HFFc6 (cell line): ENCODE measurements around the gene RPL7L1. TPM values are rescaled to one million over a fixed set of nuclear protein-coding genes. Genes with fewer than 3 reads are reported as not detected.
A peak's percentile ranks its signal among the peaks of the same experiment; 100 is the strongest.

Experiments
- DNase-seq: peaks from one replicate; pipeline ENCODE4 v3.0.0-alpha.2; 2018
- H3K27ac Mint-ChIP-seq: 2 replicates; pipeline ENCODE4 v1.8.0; 2020; ENCODE audit warnings: mild to moderate bottlenecking, mixed read lengths
- H3K27me3 Mint-ChIP-seq: 2 replicates; pipeline ENCODE4 v1.8.0; 2021; ENCODE audit warnings: mild to moderate bottlenecking, moderate library complexity, mixed read lengths; ENCODE audit not compliant: insufficient read depth
- H3K36me3 Mint-ChIP-seq: 2 replicates; pipeline ENCODE4 v1.8.0; 2021; ENCODE audit warnings: low read depth, mixed read lengths
- H3K4me1 Mint-ChIP-seq: 2 replicates; pipeline ENCODE4 v1.8.0; 2020; ENCODE audit warnings: low read depth, mixed read lengths
- H3K4me3 Mint-ChIP-seq: 2 replicates; pipeline ENCODE4 v1.8.0; 2020; ENCODE audit warnings: mild to moderate bottlenecking, moderate library complexity, mixed read lengths
- H3K9me3 Mint-ChIP-seq: 2 replicates; pipeline ENCODE4 v1.8.0; 2020; ENCODE audit warnings: mild to moderate bottlenecking, mixed read lengths
- total RNA-seq, 6 experiments: library from RNA; stranded (reverse); fragmentation: NEBNext Ultra II Directional; extraction: Animal tissue kit (Norgen Biotek cat#: 25700); gene quantifications; 2 replicates in 1 of 6; 3 replicates in 5 of 6; pipeline ENCODE4 v1.2.3, GENCODE V29; 2021
- TF ChIP-seq, protein P1 (sequence below): fragments of 200-600 bp; sonication (generic); IDR thresholded peaks from 2 replicates; pipeline ENCODE4 v1.5.0; 2021; ENCODE audit warnings: antibody characterized with exemption, mild to moderate bottlenecking

The RPL7L1 gene
- total RNA-seq, 6 experiments from 2014 or later, result 94.6 to 110 (median 105) TPM

DNA sequence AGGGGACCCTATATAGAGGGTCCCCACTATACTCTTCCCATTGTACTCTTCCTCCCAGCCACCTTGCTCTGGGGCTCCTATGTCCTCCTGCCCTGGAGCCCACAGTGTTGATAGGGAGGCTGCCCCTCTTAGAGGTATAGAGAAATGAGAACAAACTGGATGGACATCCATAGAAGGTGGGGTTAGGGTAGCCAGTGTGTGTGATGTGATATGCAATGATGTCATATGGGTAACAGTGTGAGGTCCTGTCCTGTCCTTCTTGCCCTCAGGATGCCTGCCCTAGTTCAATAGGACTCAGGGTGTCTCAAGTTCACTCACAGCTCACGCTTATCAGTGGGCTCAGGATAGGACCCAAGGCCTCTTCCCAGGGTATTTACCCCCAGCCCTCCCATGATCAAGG is 36.9 kb downstream of the RPL7L1 start:
- H3K9me3 Mint-ChIP-seq, result no peaks in the 10 kb centered on the region
- H3K4me3 Mint-ChIP-seq, result no peak overlapping the region
- peaks cover 8% of the 10 kb centered on the region for H3K4me1 Mint-ChIP-seq
- TF ChIP-seq, protein P1, sequence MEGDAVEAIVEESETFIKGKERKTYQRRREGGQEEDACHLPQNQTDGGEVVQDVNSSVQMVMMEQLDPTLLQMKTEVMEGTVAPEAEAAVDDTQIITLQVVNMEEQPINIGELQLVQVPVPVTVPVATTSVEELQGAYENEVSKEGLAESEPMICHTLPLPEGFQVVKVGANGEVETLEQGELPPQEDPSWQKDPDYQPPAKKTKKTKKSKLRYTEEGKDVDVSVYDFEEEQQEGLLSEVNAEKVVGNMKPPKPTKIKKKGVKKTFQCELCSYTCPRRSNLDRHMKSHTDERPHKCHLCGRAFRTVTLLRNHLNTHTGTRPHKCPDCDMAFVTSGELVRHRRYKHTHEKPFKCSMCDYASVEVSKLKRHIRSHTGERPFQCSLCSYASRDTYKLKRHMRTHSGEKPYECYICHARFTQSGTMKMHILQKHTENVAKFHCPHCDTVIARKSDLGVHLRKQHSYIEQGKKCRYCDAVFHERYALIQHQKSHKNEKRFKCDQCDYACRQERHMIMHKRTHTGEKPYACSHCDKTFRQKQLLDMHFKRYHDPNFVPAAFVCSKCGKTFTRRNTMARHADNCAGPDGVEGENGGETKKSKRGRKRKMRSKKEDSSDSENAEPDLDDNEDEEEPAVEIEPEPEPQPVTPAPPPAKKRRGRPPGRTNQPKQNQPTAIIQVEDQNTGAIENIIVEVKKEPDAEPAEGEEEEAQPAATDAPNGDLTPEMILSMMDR, result no peak
- no peaks in the 10 kb centered on the region for H3K36me3 Mint-ChIP-seq
- no peak for DNase-seq
- H3K27ac Mint-ChIP-seq, result no peak overlapping the region
- H3K27me3 Mint-ChIP-seq, result no peaks in the 10 kb centered on the region

DNA sequence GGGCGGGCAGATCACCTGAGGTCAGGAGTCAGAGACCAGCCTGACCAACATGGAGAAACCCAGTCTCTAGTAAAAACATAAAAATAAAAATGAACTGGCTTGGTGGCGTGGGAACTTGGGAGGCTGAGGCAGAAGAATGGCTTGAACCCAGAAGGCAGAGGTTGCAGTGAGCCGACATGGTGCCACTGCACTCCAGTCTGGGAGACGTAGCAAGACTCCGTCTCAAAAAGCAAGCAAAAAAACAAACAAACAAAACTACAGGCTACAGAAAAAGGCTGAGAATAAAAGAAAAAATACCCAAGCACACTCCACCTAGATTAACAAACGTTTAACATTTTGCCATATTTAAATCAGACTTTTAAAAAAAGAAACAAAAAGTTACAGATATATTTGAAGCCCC is 42.4 kb downstream of the RPL7L1 start:
- TF ChIP-seq, protein P1, result no peak
- no peaks in the 10 kb centered on the region for H3K36me3 Mint-ChIP-seq
- peaks cover 1% of the 10 kb centered on the region; the same call in 1 of the 2 replicates for H3K27me3 Mint-ChIP-seq
- no peak for DNase-seq
- peaks cover 8% of the 10 kb centered on the region for H3K4me1 Mint-ChIP-seq
- no peak overlapping the region for H3K27ac Mint-ChIP-seq
- no peaks in the 10 kb centered on the region for H3K9me3 Mint-ChIP-seq
- no peak overlapping the region for H3K4me3 Mint-ChIP-seq

DNA sequence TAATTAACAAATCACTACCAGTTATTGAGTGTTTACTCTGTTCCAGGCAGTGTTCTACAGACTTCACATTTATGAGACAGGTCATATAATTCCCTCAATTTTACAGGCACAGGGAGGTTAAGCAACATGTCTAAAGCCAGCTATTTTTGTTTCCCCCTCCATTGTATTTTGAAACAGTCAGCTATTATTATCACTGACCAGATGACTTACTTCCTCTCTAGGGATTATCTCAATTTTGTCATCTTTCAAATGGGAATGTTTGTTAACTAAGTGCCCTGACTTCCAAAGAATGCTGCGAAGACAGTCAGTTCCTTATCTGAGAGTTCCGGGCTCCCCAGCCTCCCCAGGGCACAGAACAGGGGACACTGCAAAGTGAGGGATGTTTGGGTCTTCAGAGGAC is 44.2 kb downstream of the RPL7L1 start:
- DNase-seq, result no peak
- TF ChIP-seq, protein P1, result no peak
- Mint-ChIP-seq H3K4me3 (no peak overlapping the region), H3K9me3 (no peaks in the 10 kb centered on the region), H3K27me3 (peaks cover 1% of the 10 kb centered on the region; the same call in 1 of the 2 replicates), H3K36me3 (no peaks in the 10 kb centered on the region), H3K4me1 (peaks cover 14% of the 10 kb centered on the region), H3K27ac (no peak overlapping the region)

DNA sequence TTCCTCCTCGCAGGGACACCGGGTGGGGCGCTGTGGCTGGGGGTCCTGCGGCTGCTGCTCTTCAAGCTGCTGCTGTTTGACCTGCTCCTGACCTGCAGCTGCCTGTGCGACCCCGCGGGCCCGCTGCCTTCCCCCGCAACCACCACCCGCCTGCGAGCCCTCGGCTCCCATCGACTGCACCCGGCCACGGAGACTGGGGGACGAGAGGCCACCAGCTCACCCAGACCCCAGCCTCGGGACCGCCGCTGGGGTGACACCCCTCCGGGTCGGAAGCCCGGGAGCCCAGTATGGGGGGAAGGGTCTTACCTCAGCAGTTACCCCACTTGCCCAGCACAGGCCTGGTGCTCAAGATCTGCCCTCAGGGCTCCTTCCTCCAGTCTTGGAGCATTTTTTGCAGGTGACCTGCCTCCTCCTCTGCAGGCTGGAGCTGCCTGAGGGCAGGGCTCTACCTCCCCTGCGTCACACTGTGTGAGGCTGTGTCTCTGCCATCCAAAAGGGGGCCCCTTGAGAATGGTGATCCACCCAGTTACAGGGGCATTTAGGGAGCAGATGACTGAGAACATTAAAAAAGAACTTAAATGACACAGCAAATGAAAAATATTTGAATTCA is 45.9 kb downstream of the RPL7L1 start:
- H3K4me3 Mint-ChIP-seq, result no peak overlapping the region
- peaks cover 1% of the 10 kb centered on the region for H3K27me3 Mint-ChIP-seq
- H3K9me3 Mint-ChIP-seq, result no peaks in the 10 kb centered on the region
- peaks cover 3% of the 10 kb centered on the region; the same call in 1 of the 2 replicates for H3K36me3 Mint-ChIP-seq
- H3K4me1 Mint-ChIP-seq, result peaks cover 19% of the 10 kb centered on the region
- DNase-seq, result no peak
- TF ChIP-seq, protein P1, result no peak
- no peak overlapping the region for H3K27ac Mint-ChIP-seq

DNA sequence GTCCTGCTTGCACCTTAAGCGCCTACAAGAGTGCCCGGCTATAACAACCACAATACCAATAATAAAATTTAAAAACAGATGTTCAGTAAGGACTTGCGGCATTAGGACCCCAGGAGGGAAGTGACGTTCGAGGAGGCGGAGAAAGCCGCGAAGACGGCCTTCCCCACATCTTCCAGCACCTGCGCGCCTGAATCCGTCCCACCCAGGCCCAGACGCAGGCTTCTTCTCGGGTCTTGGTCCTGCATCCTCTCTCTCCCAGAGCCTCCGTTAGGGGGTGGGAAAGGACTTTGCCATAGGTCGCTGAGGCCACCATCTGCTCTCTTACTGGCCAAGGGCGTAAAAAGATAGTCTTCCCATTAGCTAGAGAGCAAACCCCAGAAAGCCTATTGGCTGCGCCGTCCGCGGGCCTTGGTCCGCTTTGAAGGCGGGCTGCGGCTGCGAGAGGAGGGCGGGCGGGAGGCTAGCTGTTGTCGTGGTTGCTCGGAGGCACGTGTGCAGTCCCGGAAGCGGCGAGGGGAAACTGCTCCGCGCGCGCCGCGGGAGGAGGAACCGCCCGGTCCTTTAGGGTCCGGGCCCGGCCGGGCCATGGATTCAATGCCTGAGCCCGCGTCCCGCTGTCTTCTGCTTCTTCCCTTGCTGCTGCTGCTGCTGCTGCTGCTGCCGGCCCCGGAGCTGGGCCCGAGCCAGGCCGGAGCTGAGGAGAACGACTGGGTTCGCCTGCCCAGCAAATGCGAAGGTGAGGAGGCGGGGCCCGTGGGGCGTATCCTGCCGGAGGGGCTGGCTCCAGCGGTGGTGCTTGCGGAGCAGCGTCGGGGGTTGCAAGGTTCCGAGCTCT is 49.8 kb downstream of the RPL7L1 start, which contains the start of gene CNPY3:
Gene CNPY3, plus strand, starts transcription at position 495 of the 835 bp plus-strand sequence. Its CDS starts 91 bp downstream, at position 586.
- Mint-ChIP-seq H3K27ac (peak within 1 kb of the TSS; percentile 93), H3K4me3 (peak within 1 kb of the TSS; percentile 97), H3K36me3 (peaks cover 4% of the 10 kb centered on the region; the same call in 1 of the 2 replicates), H3K4me1 (peaks cover 36% of the 10 kb centered on the region), H3K9me3 (no peaks in the 10 kb centered on the region), H3K27me3 (peaks cover 1% of the 10 kb centered on the region)
- TF ChIP-seq, protein P1, result no peak
- peak; percentile 98 for DNase-seq
